Neural progenitor cell (in vitro differentiated cells): ENCODE data around the gene OTOP2.

Experiments
- CTCF ChIP-seq: fragments of 200-600 bp; sonication (generic); IDR thresholded peaks from 2 replicates; pipeline ENCODE4 v1.5.1; 2017; ENCODE audit warnings: antibody characterized with exemption, mild to moderate bottlenecking
- EZH2 ChIP-seq: fragments of 200-600 bp; sonication (generic); IDR thresholded peaks from 2 replicates; pipeline ENCODE4 v1.6.1; 2017; ENCODE audit warnings: antibody characterized with exemption, mild to moderate bottlenecking, moderate library complexity
- EZH2phosphoT487 ChIP-seq: fragments of 200-600 bp; sonication (generic); IDR thresholded peaks from 2 replicates; pipeline ENCODE4 v1.6.1; 2017; ENCODE audit warnings: antibody characterized with exemption

GRCh38 chr17:74939534-74939933, 15.5 kb downstream of the OTOP2 start:
- no peak for TF ChIP-seq CTCF
- TF ChIP-seq EZH2, result no peak
- TF ChIP-seq EZH2phosphoT487, result no peak
